Heart left ventricle (tissue), 16 donors: ENCODE results near the gene CPPED1. TPM values are rescaled to one million over a fixed set of nuclear protein-coding genes. Genes with fewer than 3 reads are reported as not detected.

Experiments used
- ATAC-seq, 4 donors: fragments of 200-7000 bp; cut with Tn5 transposase; one replicate each; pipeline ENCODE4 v1.9.1; 2020 to 2022; ENCODE audit warnings: moderate library complexity in 4 of 4, mild to moderate bottlenecking in 3 of 4, moderate number of reproducible peaks in 1 of 4
- DNase-seq, 5 donors: peaks; one replicate each; pipeline ENCODE4 v3.0.0-alpha.2; 2020
- H3K27ac ChIP-seq, 12 donors: fragments of 200-600 bp; sonication (generic) in 4 of 12; one replicate each; pipeline versions ENCODE4 v1.5.0 to v1.8.0; 2016 to 2022; ENCODE audit warnings: mild to moderate bottlenecking in 2 of 12
- H3K27me3 ChIP-seq, 9 donors: fragments of 200-600 bp; sonication (generic) in 2 of 9; one replicate each; pipeline versions ENCODE4 v1.5.1 to v1.8.0; 2016 to 2022; ENCODE audit warnings: mild to moderate bottlenecking in 3 of 9
- H3K36me3 ChIP-seq, 9 donors: fragments of 200-600 bp; sonication (generic) in 2 of 9; one replicate each; pipeline versions ENCODE4 v1.5.0 to v1.8.0; 2018 to 2022; ENCODE audit warnings: mild to moderate bottlenecking in 2 of 9
- H3K4me1 ChIP-seq, 12 donors: fragments of 200-600 bp; sonication (generic) in 4 of 12; one replicate each; pipeline versions ENCODE4 v1.5.0 to v1.8.0; 2016 to 2022; ENCODE audit warnings: mild to moderate bottlenecking in 3 of 12
- H3K4me3 ChIP-seq, 12 donors: fragments of 200-600 bp; sonication (generic) in 4 of 12; one replicate each; pipeline versions ENCODE4 v1.5.0 to v1.8.0; 2017 to 2022; ENCODE audit warnings: mild to moderate bottlenecking in 9 of 12, moderate library complexity in 4 of 12
- H3K9me3 ChIP-seq, 12 donors: fragments of 200-600 bp; sonication (generic) in 4 of 12; one replicate each; pipeline versions ENCODE4 v1.5.0 to v1.8.0; 2016 to 2022; ENCODE audit warnings: mild to moderate bottlenecking in 1 of 12
- CTCF ChIP-seq, 12 donors: fragments of 200-600 bp; sonication (generic) in 4 of 12; IDR thresholded peaks; one replicate each; pipeline versions ENCODE4 v1.5.0 to v1.8.0; 2018 to 2022; ENCODE audit warnings: antibody characterized with exemption in 12 of 12, mild to moderate bottlenecking in 5 of 12
- POLR2A ChIP-seq, 2 donors: fragments of 450-650 bp; IDR thresholded peaks; one replicate each; pipeline ENCODE4 v1.6.1; 2017; ENCODE audit warnings: antibody characterized with exemption in 2 of 2, mild to moderate bottlenecking in 2 of 2, moderate library complexity in 2 of 2
- WGBS, 4 donors: extraction: QIAGEN DNeasy Blood & Tissue Kit in 2 of 4; methylation state at CpG; one replicate each; pipeline versions ENCODE4 v1.1.5 to v1.1.7; 2013 to 2018; 5-methylcytosine and 5-hydroxymethylcytosine counted together
- intact Hi-C, 10 donors: fragments of 100-400 bp; cut with DNase I; formaldehyde crosslinking; loops; one replicate each; pipeline versions ENCODE4 v1.11.1 to v1.14.2; 2022
- polyA plus RNA-seq, 2 donors: library from polyadenylated mRNA; stranded (reverse); fragments of 200-250 nt; gene quantifications; one replicate each; pipeline ENCODE4 v1.2.3, GENCODE V29; 2013
- total RNA-seq, 9 donors: library from RNA; depleted of rRNA in 2 of 9; stranded (reverse); fragments of >200 nt in 2 of 9; fragmentation: NEBNext Ultra II Directional in 3 of 9; extraction: Animal tissue kit (Norgen Biotek cat#: 25700) in 3 of 9; gene quantifications; one replicate each; pipeline versions ENCODE4 v1.1.0 to v1.2.4, GENCODE V29; 2016 to 2023
- donor health status: ischemic (EF 13 %, LVEDD 7.1; RV severe dilation, severe dysfunction).
- donor health status: healthy with polysubstance abuse.
- donor health status: DM: no; HTN: yes; CAD: no.
- donor health status: DM: no; HTN: no; CAD: no.
- donor health status: ischemic (EF 25% LVEDD 6.9; RV normal size, moderate dysfunction).
- donor health status: ischemic (EF 25% LVEDD 5.7; RV mildly dilated, moderate dysfunction).
- donor health status: healthy.
- donor health status: DM: yes; HTN: yes; CAD: no.
- donor health status: ischemic (EF 35%, LVEDD 5.7; RV mildly dilated, moderate dysfunction).
- donor health status: nonischemic (EF 11% LVEDD 7.7; RV severe dilation, severe dysfunction).
- donor health status: DM: yes; HTN: yes; CAD: no.
- donor health status: PGD.
- donor health status: ischemic (EF 29% LVEDD 5.4; RV normal size, mild dysfunction).
- donor health status: nonischemic (EF 23%, LVEDD 6.1; RV moderate dilation, normal function).

The CPPED1 gene
- total and polyA plus RNA-seq, 11 donors = 5.6 to 25.1 (median 11.7) TPM

GRCh38 chr16:12723681-12724080 lies 80.0 kb downstream of the CPPED1 start:
- Histone ChIP-seq H3K4me3 (no peak overlapping the region), H3K4me1 (no peaks in the 10 kb centered on the region), H3K27ac (no peak overlapping the region), H3K27me3 (no peaks in the 10 kb centered on the region), H3K36me3 (no peaks in the 10 kb centered on the region), H3K9me3 (no peaks in the 10 kb centered on the region)
- TF ChIP-seq CTCF (IDR thresholded peaks at IDR 0.05) = no peak
- TF ChIP-seq POLR2A (IDR thresholded peaks at IDR 0.05) = no peak
- ATAC-seq (no peak), DNase-seq (no peak)
- WGBS, 4 donors = 75 to 81% (median 76%) methylated on average over 5 of the region's 5 CpGs
- intact Hi-C loops = no loop called here

GRCh38 chr16:12721841-12722421 lies 81.8 kb downstream of the CPPED1 start:
- no peak for ATAC-seq
- Histone ChIP-seq H3K4me3 (no peak overlapping the region), H3K4me1 (no peaks in the 10 kb centered on the region), H3K9me3 (no peaks in the 10 kb centered on the region), H3K36me3 (no peaks in the 10 kb centered on the region), H3K27me3 (no peaks in the 10 kb centered on the region), H3K27ac (no peak overlapping the region)
- 85 to 90% (median 89%) methylated on average over 9 of the region's 9 CpGs for WGBS, 4 donors
- intact Hi-C loops = no loop called here
- TF ChIP-seq CTCF (IDR thresholded peaks at IDR 0.05) (no peak), POLR2A (IDR thresholded peaks at IDR 0.05) (no peak)
- no peak for DNase-seq

GRCh38 chr16:12719972-12720371 lies 83.7 kb downstream of the CPPED1 start:
- H3K4me1 ChIP-seq = no peaks in the 10 kb centered on the region
- 95 to 97% (median 95%) methylated on average over 4 of the region's 4 CpGs for WGBS, 4 donors

GRCh38 chr16:12716658-12717057 lies 87.0 kb downstream of the CPPED1 start:
- no peaks in the 10 kb centered on the region for H3K27me3 ChIP-seq
- peaks cover 0 to 13% (median 0%) of the 10 kb centered on the region in 12 donors for H3K9me3 ChIP-seq
- ATAC-seq (no peak), DNase-seq (no peak)
- H3K27ac ChIP-seq = no peak overlapping the region
- H3K4me1 ChIP-seq = no peaks in the 10 kb centered on the region
- H3K36me3 ChIP-seq = no peaks in the 10 kb centered on the region
- no peak overlapping the region for H3K4me3 ChIP-seq
- intact Hi-C loops = no loop called here
- TF ChIP-seq CTCF (IDR thresholded peaks at IDR 0.05) = no peak
- TF ChIP-seq POLR2A (IDR thresholded peaks at IDR 0.05) = no peak
- WGBS, 4 donors = 89 to 91% (median 90%) methylated on average over 3 of the region's 3 CpGs

More at GRCh38 chr16:12719972-12720371, 83.7 kb downstream of the CPPED1 start:
- Histone ChIP-seq H3K9me3 (peaks cover 0 to 4% (median 0%) of the 10 kb centered on the region in 12 donors), H3K36me3 (no peaks in the 10 kb centered on the region), H3K27me3 (no peaks in the 10 kb centered on the region), H3K27ac (no peak overlapping the region), H3K4me3 (no peak overlapping the region)
- DNase-seq = no peak
- ATAC-seq = no peak
- intact Hi-C loops = no loop called here
- TF ChIP-seq CTCF (IDR thresholded peaks at IDR 0.05) = no peak
- TF ChIP-seq POLR2A (IDR thresholded peaks at IDR 0.05) = no peak
